Cardiac muscle cell (in vitro differentiated cells and primary cell): ENCODE results near the gene OGG1. TPM values are rescaled to one million over a fixed set of nuclear protein-coding genes. Genes with fewer than 3 reads are reported as not detected.
"Not testable (repeated sequence)": the region's sequence is repeated elsewhere in the genome, so short reads cannot be mapped to it uniquely, and the experiment has no call there.

Experiments used
- DNase-seq, 2 donors: peaks; one replicate each; pipeline versions ENCODE4 v3.0.0 to v3.0.0-alpha.2; 2010 to 2017; ENCODE audit warnings: low read depth in 1 of 2, low spot score in 1 of 2
- H3K27ac ChIP-seq: fragments of 200-600 bp; sonication (generic); 2 replicates; pipeline ENCODE4 v1.5.1; 2016
- H3K27me3 ChIP-seq: fragments of 200-600 bp; sonication (generic); 2 replicates; pipeline ENCODE4 v1.6.0; 2016; ENCODE audit warnings: control low read depth
- H3K36me3 ChIP-seq: fragments of 200-600 bp; sonication (generic); 2 replicates; pipeline ENCODE4 v1.5.1; 2016; ENCODE audit warnings: control low read depth
- H3K4me1 ChIP-seq: fragments of 200-600 bp; sonication (generic); 2 replicates; pipeline ENCODE4 v1.8.1; 2017; ENCODE audit warnings: low read depth, mild to moderate bottlenecking, mixed run types
- H3K4me3 ChIP-seq: fragments of 200-600 bp; sonication (generic); 2 replicates; pipeline ENCODE4 v1.5.1; 2016; ENCODE audit warnings: mild to moderate bottlenecking
- H3K9me3 ChIP-seq: fragments of 200-600 bp; sonication (generic); 2 replicates; pipeline ENCODE4 v1.5.1; 2017; ENCODE audit warnings: low read depth, mild to moderate bottlenecking, control low read depth
- polyA plus RNA-seq: library from polyadenylated mRNA; unstranded; fragments of >200 nt; fragmentation: Nextera tagmentation; extraction: Ambion mirVana; gene quantifications from 2 replicates; pipeline ENCODE4 v1.2.1, GENCODE V29; 2016
- total RNA-seq: library from RNA; depleted of rRNA; stranded (reverse); fragments of >200 nt; gene quantifications from 2 replicates; pipeline ENCODE4 v1.2.3, GENCODE V29; 2016
- TF ChIP-seq, protein P1 (sequence below): IDR thresholded peaks from 2 replicates; pipeline ENCODE4 v1.5.1; 2012; ENCODE audit warnings: low read depth, mild to moderate bottlenecking, low read length

Gene OGG1
- total and polyA plus RNA-seq, 2 experiments from 2014 or later = 32.1 to 45.9 TPM

DNA sequence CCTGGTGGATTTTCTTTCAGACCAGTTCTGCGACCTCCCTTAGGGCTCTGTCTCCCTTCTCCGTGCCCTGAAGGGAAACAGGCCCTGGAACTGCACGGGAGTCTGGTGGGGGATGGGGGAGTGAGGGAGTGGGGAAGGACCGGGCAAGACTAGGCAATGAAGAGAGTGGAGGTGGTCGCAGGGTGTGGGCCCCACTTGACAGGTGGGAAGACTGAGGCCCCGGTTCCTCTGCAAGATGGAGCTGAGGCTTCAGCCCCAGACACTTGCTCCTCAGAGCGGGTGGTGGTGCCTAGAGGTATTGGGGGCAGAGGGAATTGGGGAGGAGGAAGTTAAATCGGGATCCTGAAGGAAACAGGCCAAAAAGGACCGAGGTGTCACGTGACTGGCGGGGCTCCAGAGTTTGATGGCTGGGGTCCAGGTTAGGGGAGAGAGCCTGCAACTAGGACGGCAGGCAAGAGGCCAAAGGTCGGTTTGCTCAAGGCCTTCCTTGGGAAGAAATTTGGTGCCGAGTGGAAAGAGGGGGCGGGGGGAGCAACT is 20.6 kb downstream of the OGG1 start:
- TF ChIP-seq, protein P1, sequence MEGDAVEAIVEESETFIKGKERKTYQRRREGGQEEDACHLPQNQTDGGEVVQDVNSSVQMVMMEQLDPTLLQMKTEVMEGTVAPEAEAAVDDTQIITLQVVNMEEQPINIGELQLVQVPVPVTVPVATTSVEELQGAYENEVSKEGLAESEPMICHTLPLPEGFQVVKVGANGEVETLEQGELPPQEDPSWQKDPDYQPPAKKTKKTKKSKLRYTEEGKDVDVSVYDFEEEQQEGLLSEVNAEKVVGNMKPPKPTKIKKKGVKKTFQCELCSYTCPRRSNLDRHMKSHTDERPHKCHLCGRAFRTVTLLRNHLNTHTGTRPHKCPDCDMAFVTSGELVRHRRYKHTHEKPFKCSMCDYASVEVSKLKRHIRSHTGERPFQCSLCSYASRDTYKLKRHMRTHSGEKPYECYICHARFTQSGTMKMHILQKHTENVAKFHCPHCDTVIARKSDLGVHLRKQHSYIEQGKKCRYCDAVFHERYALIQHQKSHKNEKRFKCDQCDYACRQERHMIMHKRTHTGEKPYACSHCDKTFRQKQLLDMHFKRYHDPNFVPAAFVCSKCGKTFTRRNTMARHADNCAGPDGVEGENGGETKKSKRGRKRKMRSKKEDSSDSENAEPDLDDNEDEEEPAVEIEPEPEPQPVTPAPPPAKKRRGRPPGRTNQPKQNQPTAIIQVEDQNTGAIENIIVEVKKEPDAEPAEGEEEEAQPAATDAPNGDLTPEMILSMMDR = no peak
- H3K27ac ChIP-seq = no peak overlapping the region
- no peaks in the 10 kb centered on the region for H3K4me1 ChIP-seq
- no peaks in the 10 kb centered on the region for H3K9me3 ChIP-seq
- H3K27me3 ChIP-seq = no peaks in the 10 kb centered on the region
- no peaks in the 10 kb centered on the region for H3K36me3 ChIP-seq
- DNase-seq = peak in 1 of 2 donors; percentile 90
- H3K4me3 ChIP-seq = peak overlapping the region; percentile 17

DNA sequence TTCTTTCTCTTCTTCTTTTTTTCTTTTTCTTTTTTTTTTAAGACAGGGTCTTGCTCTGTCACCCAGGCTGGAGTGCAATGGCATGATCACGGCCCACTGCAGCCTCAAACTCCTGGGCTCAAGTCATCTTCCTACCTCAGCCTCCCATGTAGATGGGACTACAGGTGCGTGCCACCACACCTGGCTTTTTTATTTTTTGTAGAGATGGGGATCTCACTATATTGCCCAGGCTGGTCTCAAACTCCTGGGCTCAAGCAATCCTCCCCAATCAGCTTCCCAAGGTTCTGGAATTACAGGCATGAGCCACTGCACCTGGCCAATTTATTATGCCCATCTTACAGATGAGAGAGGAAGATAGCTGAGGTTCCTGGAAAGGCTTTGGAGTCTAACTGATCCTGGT is 21.3 kb downstream of the OGG1 start:
- not testable (repeated sequence) for H3K27ac ChIP-seq, H3K36me3 ChIP-seq, H3K27me3 ChIP-seq, H3K9me3 ChIP-seq, H3K4me1 ChIP-seq, DNase-seq, H3K4me3 ChIP-seq

DNA sequence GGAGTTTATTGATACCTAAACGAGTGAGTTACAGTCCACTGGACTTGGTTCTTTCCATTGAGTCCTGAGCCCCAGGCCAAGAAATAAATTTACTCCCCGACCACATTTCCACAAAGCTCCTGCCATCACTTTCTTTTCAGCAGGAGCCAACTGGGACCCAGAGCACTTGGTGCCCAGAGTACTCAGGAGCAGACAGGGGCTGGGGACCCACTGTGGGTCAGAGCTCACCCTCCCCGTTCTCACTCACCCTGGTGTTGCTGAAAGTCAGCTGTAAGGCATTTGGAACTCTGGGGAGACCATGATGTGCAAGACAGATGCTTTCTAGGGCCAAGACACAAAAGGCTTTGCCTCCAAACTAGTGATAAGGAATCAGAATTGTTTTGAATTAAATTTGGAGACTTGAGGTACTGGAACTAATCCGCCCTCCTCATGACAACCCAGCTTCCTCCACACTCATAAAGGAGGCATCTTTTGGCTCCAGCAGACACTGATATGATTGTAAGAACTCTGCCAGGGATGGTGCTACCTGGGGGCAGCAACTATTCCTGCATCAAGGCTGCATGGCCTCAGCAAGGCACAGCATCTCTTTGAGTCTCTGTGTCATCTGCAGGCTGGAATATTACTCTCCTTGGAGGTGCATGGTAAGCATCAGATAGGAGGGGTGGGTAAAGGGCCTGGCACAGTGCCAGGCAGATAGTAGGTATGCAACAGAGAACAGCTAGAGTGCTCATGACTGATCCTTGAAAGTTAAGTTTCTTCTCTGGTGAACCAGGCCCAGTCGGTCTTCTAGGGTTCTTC is 27.3 kb downstream of the OGG1 start:
- Histone ChIP-seq H3K4me1 (no peaks in the 10 kb centered on the region), H3K27ac (no peak overlapping the region), H3K36me3 (peaks cover 13% of the 10 kb centered on the region), H3K9me3 (no peaks in the 10 kb centered on the region), H3K4me3 (no peak overlapping the region), H3K27me3 (no peaks in the 10 kb centered on the region)
- no peak for DNase-seq
- TF ChIP-seq, protein P1 = no peak

DNA sequence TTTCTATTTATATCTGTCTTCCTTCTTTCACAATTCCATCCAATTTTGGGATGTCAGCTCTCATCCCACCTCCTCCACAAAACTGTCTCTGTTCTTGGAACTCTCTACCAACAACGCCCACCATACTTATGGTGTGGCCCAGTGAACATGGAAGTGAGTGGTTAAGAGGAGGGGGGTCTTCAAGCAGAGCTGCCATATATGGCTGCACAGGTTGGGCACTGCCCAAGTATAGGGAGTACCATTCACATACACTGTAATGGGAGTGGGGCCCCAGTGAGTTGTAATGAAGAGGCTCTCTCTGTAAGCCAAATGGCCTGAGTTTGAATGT is 27.9 kb downstream of the OGG1 start:
- H3K27me3 ChIP-seq = no peaks in the 10 kb centered on the region
- H3K9me3 ChIP-seq = no peaks in the 10 kb centered on the region
- no peak overlapping the region for H3K27ac ChIP-seq
- no peaks in the 10 kb centered on the region for H3K4me1 ChIP-seq
- H3K4me3 ChIP-seq = no peak overlapping the region
- no peak for DNase-seq
- TF ChIP-seq, protein P1 = no peak
- peaks cover 18% of the 10 kb centered on the region for H3K36me3 ChIP-seq

DNA sequence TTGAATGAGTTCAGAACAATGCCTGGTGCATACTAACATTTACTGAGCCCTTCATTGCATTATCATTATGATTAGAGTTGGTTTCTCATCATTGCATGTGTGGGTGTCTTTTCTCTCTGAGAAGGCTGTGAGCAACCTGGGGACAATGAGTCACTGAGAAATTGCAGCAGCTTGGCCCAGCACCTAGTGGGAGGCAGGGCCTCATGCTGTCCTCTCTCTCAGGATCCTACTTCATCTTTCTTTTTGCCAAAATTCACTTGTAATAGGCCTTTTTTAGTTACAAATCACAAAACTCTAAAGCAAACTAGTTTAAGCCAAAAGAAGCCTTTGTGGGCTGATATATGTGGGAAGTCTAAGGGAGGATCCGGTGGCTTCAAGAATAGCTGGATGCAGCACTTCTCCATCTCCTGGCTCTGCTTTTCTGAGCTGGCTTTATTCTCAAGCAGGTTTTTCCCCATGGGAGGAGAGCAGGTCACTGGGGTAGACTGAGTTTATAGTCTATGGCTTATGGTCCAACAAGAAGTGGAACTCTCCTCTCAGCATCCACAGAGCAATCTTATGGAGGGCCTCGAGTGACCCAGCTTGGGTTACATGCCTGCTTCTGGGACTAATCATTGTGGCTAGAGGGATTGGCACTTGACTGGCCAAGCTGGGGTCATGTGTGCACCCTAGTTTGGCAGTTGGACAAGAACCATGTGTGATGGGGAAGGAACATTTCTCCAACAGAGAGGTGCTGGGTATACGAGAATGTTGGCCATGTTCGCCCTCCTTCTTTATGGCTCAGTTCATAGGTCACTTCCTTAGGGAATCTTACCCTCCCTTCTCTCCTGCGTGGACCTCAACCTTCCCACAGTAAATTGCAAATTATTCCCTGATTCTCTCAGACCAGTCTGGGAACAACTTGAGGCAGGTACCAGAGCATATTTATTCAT is 28.7 kb downstream of the OGG1 start:
- no peaks in the 10 kb centered on the region for H3K27me3 ChIP-seq
- DNase-seq = peak in 1 of 2 donors; percentile 56
- H3K9me3 ChIP-seq = no peaks in the 10 kb centered on the region
- no peak overlapping the region for H3K27ac ChIP-seq
- H3K4me1 ChIP-seq = no peaks in the 10 kb centered on the region
- TF ChIP-seq, protein P1 = no peak
- no peak overlapping the region for H3K4me3 ChIP-seq
- peaks cover 24% of the 10 kb centered on the region for H3K36me3 ChIP-seq
